HG03175 (cell line): ENCODE data around the gene MYL6.
"Not testable (repeated sequence)": the region's sequence is repeated elsewhere in the genome, so short reads cannot be mapped to it uniquely, and the experiment has no call there.

Source experiments
- ATAC-seq: cut with Tn5 transposase; IDR thresholded peaks from one replicate; pipeline ENCODE4 v1.9.1; 2021; ENCODE audit warnings: mild to moderate bottlenecking, moderate library complexity; ENCODE audit not compliant: unreplicated experiment

Gene MYL6

GRCh38 chr12:56156464-56157200, 1.5 kb upstream of the MYL6 start:
- not testable (repeated sequence) for ATAC-seq

- ATAC-seq, result peak; percentile 47
These were observed 744 bp upstream of the MYL6 start for GRCh38 chr12:56157201-56158028.

- no peak for ATAC-seq
These were observed 835 bp downstream of the MYL6 start for GRCh38 chr12:56158926-56159461.

GRCh38 chr12:56159482-56160192, 1.5 kb downstream of the MYL6 start:
- ATAC-seq, result no peak

- no peak for ATAC-seq
These were observed 2.1 kb downstream of the MYL6 start for GRCh38 chr12:56160193-56160763.

GRCh38 chr12:56160894-56161689, 2.9 kb downstream of the MYL6 start:
- ATAC-seq, result no peak

- ATAC-seq, result no peak
These were observed 3.7 kb downstream of the MYL6 start for GRCh38 chr12:56161690-56162351.

- no peak for ATAC-seq
These were observed 4.5 kb downstream of the MYL6 start for GRCh38 chr12:56162468-56163290.

- no peak for ATAC-seq
These were observed 5.6 kb downstream of the MYL6 start for GRCh38 chr12:56163533-56164344.

GRCh38 chr12:56164345-56164729, 6.2 kb downstream of the MYL6 start:
- no peak for ATAC-seq

- ATAC-seq, result no peak
These were observed 7.2 kb downstream of the MYL6 start for GRCh38 chr12:56165369-56165768.

GRCh38 chr12:56169229-56169759, 11.1 kb downstream of the MYL6 start:
- ATAC-seq, result no peak

GRCh38 chr12:56172839-56173238, 14.7 kb downstream of the MYL6 start:
- ATAC-seq, result no peak

GRCh38 chr12:56178347-56178746, 20.2 kb downstream of the MYL6 start:
- no peak for ATAC-seq

GRCh38 chr12:56186957-56187356, 28.8 kb downstream of the MYL6 start:
- no peak for ATAC-seq

GRCh38 chr12:56188131-56188777, 30.1 kb downstream of the MYL6 start:
- no peak for ATAC-seq

- ATAC-seq, result no peak
These were observed 30.6 kb downstream of the MYL6 start for GRCh38 chr12:56188778-56189098.
